ENCODE results near the gene ALG3. TPM values are rescaled to one million over a fixed set of nuclear protein-coding genes. Genes with fewer than 3 reads are reported as not detected.
A peak's percentile ranks its signal among the peaks of the same experiment; 100 is the strongest.

ALG3 gene
- total RNA-seq, 1 donor from 2014 or later, result 47.1 TPM

- no peak overlapping the region for H3K27ac ChIP-seq (ENCODE audit: low read depth, low read length)
- Mint-ChIP-seq H3K36me3 (ENCODE audit: low read depth, unreplicated experiment) (no peaks in the 10 kb centered on the region), H3K27me3 (ENCODE audit: low read depth, unreplicated experiment) (peaks cover 30% of the 10 kb centered on the region), H3K4me3 (ENCODE audit: unreplicated experiment) (no peak overlapping the region), H3K9me3 (ENCODE audit: unreplicated experiment) (no peaks in the 10 kb centered on the region), H3K4me1 (ENCODE audit: low read depth, unreplicated experiment) (no peaks in the 10 kb centered on the region), H3K27ac (ENCODE audit: unreplicated experiment) (no peak overlapping the region)
- no peak for FAIRE-seq
- H3K9ac ChIP-seq (ENCODE audit: low read length), result no peak overlapping the region
- no peak for DNase-seq (ENCODE audit: low read depth)
- TF ChIP-seq EZH2 (IDR thresholded peaks at IDR 0.05; ENCODE audit: insufficient read depth, low read length) (no peak), CTCF (IDR thresholded peaks at IDR 0.05; ENCODE audit: insufficient read depth, low read depth, low read length) (peak; percentile 25)
- H3K4me2 ChIP-seq (ENCODE audit: low read length), result no peak overlapping the region
- H3K9me3 ChIP-seq (ENCODE audit: insufficient read depth, low read depth, low read length), result no peaks in the 10 kb centered on the region
- peaks cover 2% of the 10 kb centered on the region for H3K36me3 ChIP-seq (ENCODE audit: insufficient read depth, low read length)
- no peaks in the 10 kb centered on the region for H3K4me1 ChIP-seq (ENCODE audit: insufficient read depth, low read length)
- peaks cover 47% of the 10 kb centered on the region for H4K20me1 ChIP-seq (ENCODE audit: insufficient read depth, low read length)
- H3K4me3 ChIP-seq (ENCODE audit: insufficient read depth, low read depth, low read length), result no peak overlapping the region
- peaks cover 4% of the 10 kb centered on the region for H3K27me3 ChIP-seq (ENCODE audit: insufficient read depth, low read length)
- H3K79me2 ChIP-seq (ENCODE audit: insufficient read depth, low read length), result no peaks in the 10 kb centered on the region
- H2AFZ ChIP-seq (ENCODE audit: low read depth, low read length), result no peak overlapping the region
These were observed 7.1 kb downstream of the ALG3 start for GRCh38 chr3:184241447-184242296.

- no peaks in the 10 kb centered on the region for H3K9me3 ChIP-seq (ENCODE audit: insufficient read depth, low read depth, low read length)
- H3K27ac Mint-ChIP-seq (ENCODE audit: unreplicated experiment), result no peak overlapping the region
- no peak overlapping the region for H3K9ac ChIP-seq (ENCODE audit: low read length)
- H3K4me2 ChIP-seq (ENCODE audit: low read length), result no peak overlapping the region
- H3K4me1 ChIP-seq (ENCODE audit: insufficient read depth, low read length), result no peaks in the 10 kb centered on the region
- no peaks in the 10 kb centered on the region for H3K9me3 Mint-ChIP-seq (ENCODE audit: unreplicated experiment)
- no peak overlapping the region for H3K4me3 Mint-ChIP-seq (ENCODE audit: unreplicated experiment)
- peaks cover 2% of the 10 kb centered on the region for H3K36me3 ChIP-seq (ENCODE audit: insufficient read depth, low read length)
- peaks cover 45% of the 10 kb centered on the region for H4K20me1 ChIP-seq (ENCODE audit: insufficient read depth, low read length)
- no peak for TF ChIP-seq EZH2 (IDR thresholded peaks at IDR 0.05; ENCODE audit: insufficient read depth, low read length)
- TF ChIP-seq CTCF (IDR thresholded peaks at IDR 0.05; ENCODE audit: insufficient read depth, low read depth, low read length), result no peak
- FAIRE-seq (no peak), DNase-seq (ENCODE audit: low read depth) (no peak)
- H3K27me3 ChIP-seq (ENCODE audit: insufficient read depth, low read length), result peaks cover 4% of the 10 kb centered on the region
- H3K4me1 Mint-ChIP-seq (ENCODE audit: low read depth, unreplicated experiment), result no peaks in the 10 kb centered on the region
- H3K36me3 Mint-ChIP-seq (ENCODE audit: low read depth, unreplicated experiment), result no peaks in the 10 kb centered on the region
- H2AFZ ChIP-seq (ENCODE audit: low read depth, low read length), result no peak overlapping the region
- H3K4me3 ChIP-seq (ENCODE audit: insufficient read depth, low read depth, low read length), result no peak overlapping the region
- no peak overlapping the region for H3K27ac ChIP-seq (ENCODE audit: low read depth, low read length)
- no peaks in the 10 kb centered on the region for H3K79me2 ChIP-seq (ENCODE audit: insufficient read depth, low read length)
- H3K27me3 Mint-ChIP-seq (ENCODE audit: low read depth, unreplicated experiment), result peaks cover 30% of the 10 kb centered on the region
These were observed 7.7 kb downstream of the ALG3 start for GRCh38 chr3:184241141-184241446.

Measured in astrocyte (in vitro differentiated cells and primary cell).